Measurements from ENCODE around the gene MYL3. TPM values are rescaled to one million over a fixed set of nuclear protein-coding genes. Genes with fewer than 3 reads are reported as not detected.

Gene MYL3
- total and polyA plus RNA-seq, 4 donors, result 1.9 to 4.1 (median 2.6) TPM

GRCh38 chr3:46893146-46893748 is 30.0 kb upstream of the MYL3 start:
- Histone ChIP-seq H3K36me3 (ENCODE audit: control insufficient read depth in 4 of 4, insufficient read depth in 4 of 4, low read length in 4 of 4) (peaks cover 0 to 3% (median 0%) of the 10 kb centered on the region in 4 donors), H3K9me3 (ENCODE audit: control insufficient read depth in 4 of 4, insufficient read depth in 3 of 4, low read length in 3 of 4) (no peaks in the 10 kb centered on the region), H3K27ac (ENCODE audit: low read depth in 1 of 2, low read length in 1 of 2) (no peak overlapping the region), H3K4me3 (no peak overlapping the region), H3K27me3 (ENCODE audit: control insufficient read depth in 3 of 3, insufficient read depth in 3 of 3, low read length in 2 of 3) (peaks cover 0 to under 1% (median 0%) of the 10 kb centered on the region in 3 donors), H3K4me1 (ENCODE audit: control insufficient read depth in 5 of 5, insufficient read depth in 5 of 5, low read length in 5 of 5) (peaks cover 0 to 54% (median 19%) of the 10 kb centered on the region in 5 donors), H3K9ac (ENCODE audit: insufficient read depth in 1 of 2, low read length in 2 of 2) (no peak overlapping the region)
- TF ChIP-seq CTCF (IDR thresholded peaks at IDR 0.05; ENCODE audit: control extremely low read depth, extremely low read depth), result no peak
- DNase-seq (peak; percentile 51 to 61 (median 54)), ATAC-seq (ENCODE audit: insufficient read depth, low FRiP score) (no peak)
- 70 to 74% methylated on average over 6 of the region's 6 CpGs for WGBS, 2 donors

- Histone ChIP-seq H3K27me3 (ENCODE audit: control insufficient read depth in 3 of 3, insufficient read depth in 3 of 3, low read length in 2 of 3) (no peaks in the 10 kb centered on the region), H3K36me3 (ENCODE audit: control insufficient read depth in 4 of 4, insufficient read depth in 4 of 4, low read length in 4 of 4) (peaks cover 0 to 3% (median 0%) of the 10 kb centered on the region in 4 donors), H3K4me1 (ENCODE audit: control insufficient read depth in 5 of 5, insufficient read depth in 5 of 5, low read length in 5 of 5) (peaks cover 0 to 61% (median 19%) of the 10 kb centered on the region in 5 donors), H3K27ac (ENCODE audit: low read depth in 1 of 2, low read length in 1 of 2) (no peak overlapping the region), H3K9me3 (ENCODE audit: control insufficient read depth in 4 of 4, insufficient read depth in 3 of 4, low read length in 3 of 4) (no peaks in the 10 kb centered on the region), H3K9ac (ENCODE audit: insufficient read depth in 1 of 2, low read length in 2 of 2) (no peak overlapping the region), H3K4me3 (peak overlapping the region; percentile 10)
- ATAC-seq (ENCODE audit: insufficient read depth, low FRiP score) (peak; percentile 82), DNase-seq (peak; percentile 86 to 92 (median 88))
- no peak for TF ChIP-seq CTCF (IDR thresholded peaks at IDR 0.05; ENCODE audit: control extremely low read depth, extremely low read depth)
- WGBS, 2 donors, result 4 to 5% methylated on average over 58 of the region's 58 CpGs
These were observed 29.3 kb upstream of the MYL3 start for GRCh38 chr3:46892285-46893145.

- Histone ChIP-seq H3K36me3 (ENCODE audit: control insufficient read depth in 4 of 4, insufficient read depth in 4 of 4, low read length in 4 of 4) (no peaks in the 10 kb centered on the region), H3K9ac (ENCODE audit: insufficient read depth in 1 of 2, low read length in 2 of 2) (no peak overlapping the region), H3K4me3 (no peak overlapping the region), H3K27ac (ENCODE audit: low read depth in 1 of 2, low read length in 1 of 2) (no peak overlapping the region), H3K27me3 (ENCODE audit: control insufficient read depth in 3 of 3, insufficient read depth in 3 of 3, low read length in 2 of 3) (no peaks in the 10 kb centered on the region), H3K4me1 (ENCODE audit: control insufficient read depth in 5 of 5, insufficient read depth in 5 of 5, low read length in 5 of 5) (peaks cover 0 to 62% (median 19%) of the 10 kb centered on the region in 5 donors), H3K9me3 (ENCODE audit: control insufficient read depth in 4 of 4, insufficient read depth in 3 of 4, low read length in 3 of 4) (no peaks in the 10 kb centered on the region)
- no peak for DNase-seq
- ATAC-seq (ENCODE audit: insufficient read depth, low FRiP score), result no peak
- WGBS, 2 donors, result 94 to 100% methylated on average over 3 of the region's 3 CpGs
- no peak for TF ChIP-seq CTCF (IDR thresholded peaks at IDR 0.05; ENCODE audit: control extremely low read depth, extremely low read depth)
These were observed 27.9 kb upstream of the MYL3 start for GRCh38 chr3:46891132-46891531.
